GM12878 (cell line): ENCODE results near the gene RALGAPA2. TPM values are rescaled to one million over a fixed set of nuclear protein-coding genes. Genes with fewer than 3 reads are reported as not detected.

Experiments used
- ATAC-seq: fragments of 200-7000 bp; cut with Tn5 transposase; 3 replicates; pipeline ENCODE4 v1.9.1; 2020; ENCODE audit warnings: mild to moderate bottlenecking, moderate library complexity
- BruUV-seq: library from RNA; stranded (reverse); fragments of 400-500 nt; replicated peaks from 2 replicates; lab custom pipeline; 2021; lab: Mats Ljungman, UMichigan
- CTCF ChIA-PET: fragments of 300-600 bp; sonication (Branson Sonifier 250); formaldehyde crosslinking; extraction: SDS; loops from one replicate; lab custom pipeline; 2021; ENCODE audit warnings: inconsistent platforms; lab: Yijun Ruan, JAX
- POLR2A ChIA-PET: fragments of 350-600 bp; formaldehyde crosslinking; extraction: SDS; loops from one replicate; lab custom pipeline; 2021; ENCODE audit warnings: inconsistent platforms; lab: Charles Lee
- RAD21 ChIA-PET: fragments of 300-600 bp; sonication (Branson Sonifier 250); formaldehyde crosslinking; loops from one replicate; lab custom pipeline; 2023; ENCODE audit warnings: antibody characterized with exemption; ENCODE audit not compliant: unreplicated experiment; lab: Charles Lee
- SMC1A ChIA-PET: fragments of 300-600 bp; sonication (Branson Sonifier 250); formaldehyde crosslinking; loops from one replicate; lab custom pipeline; 2023; ENCODE audit not compliant: unreplicated experiment, uncharacterized antibody; lab: Charles Lee
- DNase-seq: peaks from one replicate; pipeline ENCODE4 v3.0.0-alpha.2; 2011; ENCODE audit warnings: low read depth, low spot score
- FAIRE-seq: peaks from 3 replicates; lab custom pipeline; 2011; peaks lifted over from hg19 to GRCh38; lab: Jason Lieb, UNC
- H2AFZ ChIP-seq: 2 replicates; pipeline ENCODE4 v1.6.0; 2011; ENCODE audit warnings: low read depth, low read length, control low read depth; ENCODE audit not compliant: control insufficient read depth
- H3K27ac ChIP-seq: 2 replicates; pipeline ENCODE4 v1.5.1; 2011; ENCODE audit warnings: control low read depth; ENCODE audit not compliant: control insufficient read depth, insufficient read depth
- H3K27me3 ChIP-seq, 2 experiments: replicated peaks in 1 of 2; 2 replicates each; pipeline versions ENCODE4 v1.6.0 to v1.6.1; 2011; ENCODE audit warnings: low read length in 1 of 2; ENCODE audit not compliant: control insufficient read depth in 2 of 2, insufficient read depth in 2 of 2
- H3K36me3 ChIP-seq, 2 experiments: 2 replicates each; pipeline ENCODE4 v1.5.1; 2011; ENCODE audit warnings: low read length in 1 of 2; ENCODE audit not compliant: control insufficient read depth in 2 of 2, insufficient read depth in 2 of 2
- H3K4me1 ChIP-seq: 2 replicates; pipeline ENCODE4 v1.6.1; 2011; ENCODE audit warnings: mild to moderate bottlenecking, low read length, moderate library complexity, mixed read lengths; ENCODE audit not compliant: control insufficient read depth, insufficient read depth
- H3K4me2 ChIP-seq: 2 replicates; pipeline ENCODE4 v1.6.0; 2011; ENCODE audit warnings: control low read depth; ENCODE audit not compliant: control insufficient read depth, insufficient read depth
- H3K4me3 ChIP-seq: fragments of 200-600 bp; sonication (generic); 2 replicates; pipeline ENCODE4 v1.5.1; 2016
- H3K79me2 ChIP-seq: 2 replicates; pipeline ENCODE4 v1.6.0; 2011; ENCODE audit warnings: low read length; ENCODE audit not compliant: control insufficient read depth, insufficient read depth
- H3K9ac ChIP-seq: 2 replicates; pipeline ENCODE4 v1.8.0; 2011; ENCODE audit warnings: low read length, control low read depth, mixed read lengths; ENCODE audit not compliant: control insufficient read depth, insufficient read depth
- H3K9me3 ChIP-seq: replicated peaks from 3 replicates; pipeline ENCODE4 v1.5.1; 2011; ENCODE audit warnings: mild to moderate bottlenecking, low read length; ENCODE audit not compliant: control insufficient read depth, insufficient read depth
- H4K20me1 ChIP-seq: 2 replicates; pipeline ENCODE4 v1.6.0; 2011; ENCODE audit not compliant: control insufficient read depth, insufficient read depth
- BCL11A ChIP-seq: IDR thresholded peaks from 2 replicates; pipeline ENCODE4 v1.6.1; 2011; ENCODE audit warnings: low read depth, low read length
- CBFB ChIP-seq: IDR thresholded peaks from 2 replicates; pipeline ENCODE4 v1.6.1; 2016; ENCODE audit warnings: antibody characterized with exemption, low read depth
- EED ChIP-seq: sonication (generic); IDR thresholded peaks from 2 replicates; pipeline ENCODE4 v1.6.1; 2016; ENCODE audit warnings: antibody characterized with exemption, low read depth
- ETV6 ChIP-seq, 2 experiments: fragments of 450-650 bp in 1 of 2; IDR thresholded peaks in 1 of 2; conservative IDR thresholded peaks in 1 of 2; 2 replicates each; pipeline ENCODE4 v1.6.1; 2014; ENCODE audit warnings: antibody characterized with exemption in 1 of 2, borderline replicate concordance in 1 of 2, low read depth in 1 of 2, mild to moderate bottlenecking in 1 of 2, moderate library complexity in 1 of 2
- HDGF ChIP-seq: fragments of 450-650 bp; IDR thresholded peaks from 2 replicates; pipeline ENCODE4 v1.6.1; 2016; ENCODE audit warnings: antibody characterized with exemption
- RUNX3 ChIP-seq: IDR thresholded peaks from 2 replicates; pipeline ENCODE4 v1.6.1; 2012; ENCODE audit warnings: low read length, inconsistent platforms
- TCF12 ChIP-seq: IDR thresholded peaks from 2 replicates; pipeline ENCODE4 v1.6.1; 2011; ENCODE audit warnings: low read depth, mild to moderate bottlenecking, low read length
- whole genome bisulfite sequencing: methylation state at CpG from one replicate; pipeline ENCODE4 v1.1.6; 2016; ENCODE audit warnings: low lambda C conversion rate; ENCODE audit not compliant: insufficient replicate concordance, insufficient coverage; ENCODE audit errors: missing lambda C conversion rate; 5-methylcytosine and 5-hydroxymethylcytosine counted together
- in situ Hi-C: fragments of 300-500 bp; cut with MboI; formaldehyde crosslinking; loops from 9 replicates; pipeline ENCODE4 v1.14.3; 2018; ENCODE audit warnings: mixed read lengths
- intact Hi-C: fragments of 100-400 bp; cut with micrococcal nuclease; formaldehyde crosslinking; loops from one replicate; pipeline ENCODE4 v1.14.2; 2022; ENCODE audit not compliant: unreplicated experiment
- polyA plus RNA-seq, 11 experiments: library from polyadenylated mRNA; depleted of rRNA in 4 of 11; unstranded in 6 of 11; stranded (reverse) in 5 of 11; fragments of >200 nt; fragmentation: Nextera tagmentation in 4 of 11; fragmentation: Illumina TruSeq in 1 of 11; extraction: Ambion mirVana in 4 of 11; extraction: Trizol in 1 of 11; gene quantifications; 1 replicate in 1 of 11; 2 replicates in 10 of 11; pipeline versions ENCODE4 v1.2.1 to v1.2.3, GENCODE V29; 2011 to 2016; ENCODE audit warnings: inconsistent platforms in 2 of 11, missing spikeins in 2 of 11, low read depth in 1 of 11
- total RNA-seq, 4 experiments: library from RNA; depleted of rRNA in 3 of 4; stranded (reverse); fragments of >200 nt in 3 of 4; fragmentation: Illumina TruSeq in 1 of 4; extraction: Trizol in 1 of 4; gene quantifications; 2 replicates each; pipeline versions ENCODE4 v1.2.1 to v1.2.3, GENCODE V29; 2013 to 2021
- TF ChIP-seq, protein P1 (sequence below): IDR thresholded peaks from 2 replicates; pipeline ENCODE4 v1.6.1; 2011; ENCODE audit warnings: borderline replicate concordance, low read depth, mild to moderate bottlenecking, moderate library complexity, low read length; ENCODE audit not compliant: insufficient read depth, poor library complexity, severe bottlenecking

The RALGAPA2 gene
- total and polyA plus RNA-seq, 10 of the 15 experiments (the other 5 are each of a cell fraction or from before 2014, with no cell fraction given), result 2.9 to 29.4 (median 19.6) TPM

DNA sequence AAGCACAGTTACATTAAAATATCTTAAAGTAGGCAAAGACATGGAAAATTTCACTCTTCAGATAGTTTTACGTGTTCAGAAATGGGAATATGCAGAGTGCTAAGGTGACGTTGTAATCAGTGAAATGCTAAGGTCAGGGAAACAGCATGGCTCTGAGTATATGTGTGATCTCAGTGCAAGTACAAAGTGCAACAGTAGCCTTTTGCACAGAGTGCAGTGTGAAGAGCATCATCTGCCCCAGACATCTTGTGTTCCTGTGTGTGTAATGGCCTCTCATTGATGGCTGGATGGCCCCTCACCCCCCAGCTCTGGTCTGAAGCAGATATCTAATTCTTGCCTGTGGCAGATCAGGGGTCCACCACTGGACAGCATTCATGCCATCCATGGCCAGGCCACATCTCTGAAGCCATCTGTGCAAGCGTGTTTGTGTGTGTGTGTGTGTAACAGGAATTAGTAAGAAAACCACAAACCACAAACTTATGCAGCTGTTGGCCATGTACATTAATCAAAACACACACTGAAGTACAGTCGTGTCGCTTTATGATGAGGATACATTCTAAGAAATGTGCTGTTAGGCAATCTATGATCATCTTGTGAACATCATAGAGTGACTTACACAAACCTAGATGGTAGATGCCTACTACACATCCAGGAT is 165.1 kb downstream of the RALGAPA2 start:
- Histone ChIP-seq H3K9ac (no peak overlapping the region), H3K36me3 (no peaks in the 10 kb centered on the region; a peak in 1 of 4 replicates), H3K4me3 (no peak overlapping the region), H3K4me1 (peaks cover 4% of the 10 kb centered on the region), H3K79me2 (no peaks in the 10 kb centered on the region), H3K27me3 (no peaks in the 10 kb centered on the region), H2AFZ (no peak overlapping the region), H3K9me3 (no peaks in the 10 kb centered on the region), H3K4me2 (no peak overlapping the region), H4K20me1 (no peaks in the 10 kb centered on the region), H3K27ac (no peak overlapping the region)
- ChIA-PET SMC1A (interaction anchor here (2.4 kb wide), 1 partner anchor 12 kb away, joined by 6 read pairs; no protein-coding TSS in a partner anchor), POLR2A (interaction anchor here (1.5 kb wide), 1 partner anchor 14 kb away, joined by 5 read pairs; no protein-coding TSS in a partner anchor), RAD21 (interaction anchor here (1.2 kb wide), 1 partner anchor 22 kb away, joined by 3 read pairs; no protein-coding TSS in a partner anchor), CTCF (interaction anchor here (0.7 kb wide), 1 partner anchor 11 kb away, joined by 3 read pairs; no protein-coding TSS in a partner anchor)
- in situ Hi-C loops, result no loop called here
- DNase-seq (no peak), ATAC-seq (peak; percentile 78), FAIRE-seq (peak; percentile 31)
- BruUV-seq, result no TSS peak
- 57% methylated on average over 5 of the region's 5 CpGs for WGBS
- TF ChIP-seq CBFB (peak; percentile 84), TCF12 (peak; percentile 62; the same call in 1 of the 2 replicates), EED (no peak), HDGF (no peak), ETV6 (conservative IDR thresholded peaks at IDR 0.05 in 1 of 2, IDR thresholded peaks at IDR 0.05 in 1 of 2; ENCODE audit: borderline replicate concordance in 1 of 2, low read depth in 1 of 2) (no peak), BCL11A (no peak), RUNX3 (peak; percentile 94)
- TF ChIP-seq, protein P1, sequence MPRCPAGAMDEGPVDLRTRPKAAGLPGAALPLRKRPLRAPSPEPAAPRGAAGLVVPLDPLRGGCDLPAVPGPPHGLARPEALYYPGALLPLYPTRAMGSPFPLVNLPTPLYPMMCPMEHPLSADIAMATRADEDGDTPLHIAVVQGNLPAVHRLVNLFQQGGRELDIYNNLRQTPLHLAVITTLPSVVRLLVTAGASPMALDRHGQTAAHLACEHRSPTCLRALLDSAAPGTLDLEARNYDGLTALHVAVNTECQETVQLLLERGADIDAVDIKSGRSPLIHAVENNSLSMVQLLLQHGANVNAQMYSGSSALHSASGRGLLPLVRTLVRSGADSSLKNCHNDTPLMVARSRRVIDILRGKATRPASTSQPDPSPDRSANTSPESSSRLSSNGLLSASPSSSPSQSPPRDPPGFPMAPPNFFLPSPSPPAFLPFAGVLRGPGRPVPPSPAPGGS, result peak; percentile 57
- intact Hi-C loops, result no loop called here
